ENCODE measurements around the gene DCUN1D1. TPM values are rescaled to one million over a fixed set of nuclear protein-coding genes. Genes with fewer than 3 reads are reported as not detected.
A peak's percentile ranks its signal among the peaks of the same experiment; 100 is the strongest.

Gene DCUN1D1
- polyA plus RNA-seq, 3 donors = 6.1 to 37.6 (median 26.9) TPM

GRCh38 chr3:182895513-182896112 lies 84.7 kb downstream of the DCUN1D1 start:
- WGBS (ENCODE audit: insufficient coverage) = 93% methylated on average over 6 of the region's 8 CpGs
- intact Hi-C loops (cut with micrococcal nuclease) = no loop called here
- Mint-ChIP-seq H3K27me3 (ENCODE audit: low read depth in 3 of 3) (no peaks in the 10 kb centered on the region), H3K9me3 (no peaks in the 10 kb centered on the region), H3K27ac (no peak overlapping the region), H3K4me1 (no peaks in the 10 kb centered on the region), H3K4me3 (no peak overlapping the region), H3K36me3 (peaks cover 60 to 62% of the 10 kb centered on the region in 2 donors)
- Histone ChIP-seq H3K4me2 (replicated peaks; ENCODE audit: extremely low read depth, low read length, poor library complexity, severe bottlenecking) (no peak overlapping the region), H3K27me3 (ENCODE audit: control insufficient read depth in 2 of 2, insufficient read depth in 2 of 2, low read length in 2 of 2) (no peaks in the 10 kb centered on the region), H3K79me2 (ENCODE audit: insufficient read depth, low read length) (no peaks in the 10 kb centered on the region), H3K9ac (ENCODE audit: insufficient read depth, low read length, poor library complexity, severe bottlenecking) (no peak overlapping the region), H3K4me3 (replicated peaks in 1 of 3; ENCODE audit: low read depth in 2 of 3, low read length in 3 of 3) (no peak overlapping the region), H4K20me1 (ENCODE audit: insufficient read depth, low read length) (no peaks in the 10 kb centered on the region), H3K36me3 (replicated peaks in 1 of 2; ENCODE audit: control insufficient read depth in 1 of 2, insufficient read depth in 2 of 2, low read length in 2 of 2) (peaks cover 63 to 93% of the 10 kb centered on the region in 2 donors), H3K4me1 (ENCODE audit: control insufficient read depth in 1 of 2, insufficient read depth in 2 of 2, low read length in 2 of 2) (no peaks in the 10 kb centered on the region), H3K9me3 (replicated peaks in 1 of 2; ENCODE audit: control insufficient read depth in 1 of 2, insufficient read depth in 1 of 2, low read length in 2 of 2) (no peaks in the 10 kb centered on the region), H3K27ac (ENCODE audit: low read depth in 1 of 2, low read length in 2 of 2) (no peak overlapping the region), H2AFZ (ENCODE audit: insufficient read depth, low read depth, low read length, poor library complexity, severe bottlenecking) (no peak overlapping the region)
- TF ChIP-seq, protein P1, sequence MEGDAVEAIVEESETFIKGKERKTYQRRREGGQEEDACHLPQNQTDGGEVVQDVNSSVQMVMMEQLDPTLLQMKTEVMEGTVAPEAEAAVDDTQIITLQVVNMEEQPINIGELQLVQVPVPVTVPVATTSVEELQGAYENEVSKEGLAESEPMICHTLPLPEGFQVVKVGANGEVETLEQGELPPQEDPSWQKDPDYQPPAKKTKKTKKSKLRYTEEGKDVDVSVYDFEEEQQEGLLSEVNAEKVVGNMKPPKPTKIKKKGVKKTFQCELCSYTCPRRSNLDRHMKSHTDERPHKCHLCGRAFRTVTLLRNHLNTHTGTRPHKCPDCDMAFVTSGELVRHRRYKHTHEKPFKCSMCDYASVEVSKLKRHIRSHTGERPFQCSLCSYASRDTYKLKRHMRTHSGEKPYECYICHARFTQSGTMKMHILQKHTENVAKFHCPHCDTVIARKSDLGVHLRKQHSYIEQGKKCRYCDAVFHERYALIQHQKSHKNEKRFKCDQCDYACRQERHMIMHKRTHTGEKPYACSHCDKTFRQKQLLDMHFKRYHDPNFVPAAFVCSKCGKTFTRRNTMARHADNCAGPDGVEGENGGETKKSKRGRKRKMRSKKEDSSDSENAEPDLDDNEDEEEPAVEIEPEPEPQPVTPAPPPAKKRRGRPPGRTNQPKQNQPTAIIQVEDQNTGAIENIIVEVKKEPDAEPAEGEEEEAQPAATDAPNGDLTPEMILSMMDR (IDR thresholded peaks at IDR 0.05) = no peak
- no peak for DNase-seq

DNA sequence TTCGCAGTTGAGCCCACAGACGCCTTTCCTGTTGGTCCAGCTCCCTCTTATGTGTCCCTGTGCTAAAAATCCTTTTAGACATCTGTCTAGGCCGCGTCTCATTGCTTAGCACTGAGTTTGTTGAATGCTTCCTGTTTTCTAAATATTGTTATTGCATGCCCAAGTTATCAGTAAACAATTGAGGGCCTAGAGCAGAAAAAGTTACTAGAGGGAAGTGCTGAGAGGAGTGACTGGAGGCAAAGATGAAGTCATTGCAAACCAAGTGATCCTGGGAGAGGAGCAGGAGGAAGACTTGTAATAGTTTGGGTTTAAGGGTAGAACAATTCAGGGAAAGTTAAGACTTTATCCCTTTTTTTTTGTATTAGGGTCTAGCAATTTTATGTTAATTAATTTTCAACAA lies 88.1 kb downstream of the DCUN1D1 start:
- peak overlapping the region in 4 of 7 donors; percentile 5 to 79 (median 36) for H3K27ac Mint-ChIP-seq
- no peaks in the 10 kb centered on the region for H3K9me3 Mint-ChIP-seq
- Histone ChIP-seq H3K36me3 (replicated peaks in 1 of 2; ENCODE audit: control insufficient read depth in 1 of 2, insufficient read depth in 2 of 2, low read length in 2 of 2) (peaks cover 64 to 95% of the 10 kb centered on the region in 2 donors), H3K27ac (ENCODE audit: low read depth in 1 of 2, low read length in 2 of 2) (peak overlapping the region in 1 of 2 donors; percentile 12), H4K20me1 (ENCODE audit: insufficient read depth, low read length) (no peaks in the 10 kb centered on the region), H3K9me3 (replicated peaks in 1 of 2; ENCODE audit: control insufficient read depth in 1 of 2, insufficient read depth in 1 of 2, low read length in 2 of 2) (no peaks in the 10 kb centered on the region), H3K4me1 (ENCODE audit: control insufficient read depth in 1 of 2, insufficient read depth in 2 of 2, low read length in 2 of 2) (no peaks in the 10 kb centered on the region), H3K79me2 (ENCODE audit: insufficient read depth, low read length) (no peaks in the 10 kb centered on the region), H2AFZ (ENCODE audit: insufficient read depth, low read depth, low read length, poor library complexity, severe bottlenecking) (no peak overlapping the region), H3K9ac (ENCODE audit: insufficient read depth, low read length, poor library complexity, severe bottlenecking) (no peak overlapping the region), H3K4me3 (replicated peaks in 1 of 3; ENCODE audit: low read depth in 2 of 3, low read length in 3 of 3) (no peak overlapping the region), H3K27me3 (ENCODE audit: control insufficient read depth in 2 of 2, insufficient read depth in 2 of 2, low read length in 2 of 2) (no peaks in the 10 kb centered on the region), H3K4me2 (replicated peaks; ENCODE audit: extremely low read depth, low read length, poor library complexity, severe bottlenecking) (no peak overlapping the region)
- intact Hi-C loops (cut with micrococcal nuclease) = no loop called here
- H3K4me3 Mint-ChIP-seq = no peak overlapping the region
- 100% methylated on average over 2 of the region's 4 CpGs for whole genome bisulfite sequencing (ENCODE audit: insufficient coverage)
- H3K4me1 Mint-ChIP-seq = no peaks in the 10 kb centered on the region
- TF ChIP-seq, protein P1 (IDR thresholded peaks at IDR 0.05) = no peak
- no peak for DNase-seq
- no peaks in the 10 kb centered on the region for H3K27me3 Mint-ChIP-seq (ENCODE audit: low read depth in 3 of 3)
- peaks cover 66 to 69% of the 10 kb centered on the region in 2 donors for H3K36me3 Mint-ChIP-seq

All from CD14-positive monocyte (primary cell).